SJSA1 (cell line): Measurements from ENCODE around the gene TMEM131L. TPM values are rescaled to one million over a fixed set of nuclear protein-coding genes. Genes with fewer than 3 reads are reported as not detected.

Experiments
- DNase-seq, 2 experiments: peaks; one replicate each; pipeline ENCODE4 v3.0.0-alpha.2; 2015 to 2020; ENCODE audit warnings: low spot score in 2 of 2, low read depth in 1 of 2
- H3K27ac ChIP-seq: fragments of 250-450 bp; sonication (Bioruptor Pico); 2 replicates; pipeline ENCODE4 v1.5.1; 2020; ENCODE audit warnings: mild to moderate bottlenecking, moderate library complexity
- H3K27me3 ChIP-seq: fragments of 250-450 bp; sonication (Bioruptor Pico); replicated peaks from 2 replicates; pipeline ENCODE4 v1.5.1; 2020; ENCODE audit warnings: mild to moderate bottlenecking, moderate library complexity
- H3K36me3 ChIP-seq: fragments of 250-450 bp; sonication (Bioruptor Pico); 2 replicates; pipeline ENCODE4 v1.5.1; 2020; ENCODE audit warnings: mild to moderate bottlenecking
- H3K4me1 ChIP-seq: fragments of 250-450 bp; sonication (Bioruptor Pico); replicated peaks from 2 replicates; pipeline ENCODE4 v1.6.1; 2021; ENCODE audit warnings: mild to moderate bottlenecking
- H3K4me3 ChIP-seq: fragments of 250-450 bp; sonication (Bioruptor Pico); 2 replicates; pipeline ENCODE4 v1.5.1; 2020; ENCODE audit warnings: mild to moderate bottlenecking
- H3K9me3 ChIP-seq: fragments of 250-450 bp; sonication (Bioruptor Pico); replicated peaks from 2 replicates; pipeline ENCODE4 v1.5.1; 2020; ENCODE audit warnings: mild to moderate bottlenecking
- total RNA-seq: library from RNA; depleted of rRNA; stranded (reverse); fragments of >200 nt; shearing (Covaris generic); gene quantifications from 2 replicates; pipeline ENCODE4 v1.2.3, GENCODE V29; 2014

TMEM131L gene
- total RNA-seq, 1 experiment from 2014 or later: 12.7 TPM

DNA sequence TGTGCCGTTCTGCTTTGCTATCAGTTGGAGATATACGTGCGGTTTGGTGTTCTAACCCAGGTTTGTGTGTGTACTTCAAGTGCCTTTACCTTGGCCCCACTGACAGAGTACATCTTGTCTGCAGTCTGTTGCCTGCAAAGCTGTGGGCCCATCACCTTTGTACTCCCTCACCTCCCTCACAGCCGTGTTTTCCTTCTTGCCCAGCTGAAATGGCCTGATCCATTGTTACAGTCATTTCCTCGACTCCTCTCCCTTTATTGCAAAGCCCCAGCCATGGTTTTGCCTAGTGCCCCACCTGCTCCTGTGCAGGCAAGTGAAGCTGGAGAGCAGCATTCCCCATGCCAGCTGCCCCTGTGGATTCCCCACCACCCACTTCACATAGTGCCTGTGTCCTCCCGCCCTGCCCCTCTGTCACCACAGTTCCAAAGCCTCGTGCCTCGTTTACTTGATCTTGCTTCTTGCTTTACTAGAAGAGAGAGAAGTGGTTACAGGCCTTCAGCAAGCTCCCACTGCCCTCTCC is 162.7 kb downstream of the TMEM131L start:
- Histone ChIP-seq H3K9me3 (no peaks in the 10 kb centered on the region), H3K36me3 (peaks cover 12% of the 10 kb centered on the region), H3K27ac (no peak overlapping the region), H3K4me3 (no peak overlapping the region), H3K4me1 (no peaks in the 10 kb centered on the region), H3K27me3 (no peaks in the 10 kb centered on the region)
- no peak for DNase-seq

DNA sequence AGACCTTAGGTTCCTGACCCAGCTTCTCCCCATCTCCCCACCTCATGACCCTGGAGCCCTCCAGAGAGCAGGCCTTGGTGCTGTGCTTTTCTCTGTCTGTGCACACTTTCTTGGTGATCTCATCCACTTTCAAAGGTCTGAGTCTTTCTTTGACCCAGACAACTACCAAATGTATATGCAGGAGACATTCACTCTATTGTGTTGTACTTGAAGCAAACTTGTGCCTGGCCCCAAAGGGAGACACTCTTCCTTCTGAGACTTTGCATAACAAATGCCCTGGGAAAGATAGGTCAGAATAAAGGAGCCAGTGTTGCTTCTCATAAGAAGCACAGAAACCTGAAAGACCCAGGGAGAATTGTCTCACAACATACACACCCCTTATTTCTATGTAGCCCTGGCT is 163.6 kb downstream of the TMEM131L start:
- no peaks in the 10 kb centered on the region for H3K9me3 ChIP-seq
- no peaks in the 10 kb centered on the region for H3K4me1 ChIP-seq
- no peaks in the 10 kb centered on the region for H3K27me3 ChIP-seq
- no peak for DNase-seq
- peaks cover 12% of the 10 kb centered on the region for H3K36me3 ChIP-seq
- no peak overlapping the region for H3K4me3 ChIP-seq
- H3K27ac ChIP-seq: no peak overlapping the region

DNA sequence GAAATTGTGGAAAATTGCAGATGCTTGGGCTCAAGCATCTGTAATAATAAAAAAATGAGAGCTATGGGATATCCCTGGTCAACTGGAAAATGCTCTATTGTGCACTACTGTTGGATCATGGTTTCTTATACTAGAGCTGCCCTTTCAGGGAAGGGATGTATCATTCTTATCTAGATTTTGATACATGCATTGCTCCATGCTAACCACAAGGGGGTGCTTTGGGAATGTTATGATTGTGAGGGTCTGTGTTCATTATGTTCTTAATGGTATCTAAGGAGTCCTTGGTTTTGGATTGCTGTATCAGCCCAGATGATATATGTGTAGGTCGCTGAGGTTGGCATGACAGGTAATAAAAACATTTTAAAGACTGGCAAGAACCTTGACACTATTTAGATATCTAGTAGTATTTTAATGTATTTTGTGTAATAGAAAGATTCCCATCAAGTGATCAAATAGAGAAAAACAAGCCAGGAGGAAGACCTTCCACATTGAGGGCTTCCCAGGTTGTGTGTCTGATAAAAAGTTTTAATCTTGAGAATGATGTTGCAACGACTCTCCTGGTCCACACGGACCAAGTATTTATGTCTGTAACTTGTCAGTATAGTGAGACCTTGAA is 168.7 kb downstream of the TMEM131L start:
- Histone ChIP-seq H3K4me1 (no peaks in the 10 kb centered on the region), H3K9me3 (no peaks in the 10 kb centered on the region), H3K4me3 (no peak overlapping the region), H3K27me3 (no peaks in the 10 kb centered on the region), H3K36me3 (peaks cover 14% of the 10 kb centered on the region; the same call in 1 of the 2 replicates), H3K27ac (no peak overlapping the region)
- DNase-seq: no peak

GRCh38 chr4:153635846-153636245 is 169.7 kb downstream of the TMEM131L start:
- Histone ChIP-seq H3K36me3 (peaks cover 10% of the 10 kb centered on the region; the same call in 1 of the 2 replicates), H3K4me3 (no peak overlapping the region), H3K27ac (no peak overlapping the region), H3K27me3 (no peaks in the 10 kb centered on the region), H3K4me1 (no peaks in the 10 kb centered on the region), H3K9me3 (no peaks in the 10 kb centered on the region)
- DNase-seq: no peak

GRCh38 chr4:153637201-153637600 is 171.0 kb downstream of the TMEM131L start:
- Histone ChIP-seq H3K36me3 (peaks cover 10% of the 10 kb centered on the region; the same call in 1 of the 2 replicates), H3K4me1 (no peaks in the 10 kb centered on the region), H3K9me3 (no peaks in the 10 kb centered on the region), H3K27me3 (no peaks in the 10 kb centered on the region), H3K27ac (no peak overlapping the region), H3K4me3 (no peak overlapping the region)
- no peak for DNase-seq

GRCh38 chr4:153638011-153638410 is 171.9 kb downstream of the TMEM131L start:
- H3K9me3 ChIP-seq: no peaks in the 10 kb centered on the region
- no peak overlapping the region for H3K27ac ChIP-seq
- H3K27me3 ChIP-seq: no peaks in the 10 kb centered on the region
- H3K4me1 ChIP-seq: no peaks in the 10 kb centered on the region
- H3K36me3 ChIP-seq: peaks cover 10% of the 10 kb centered on the region; the same call in 1 of the 2 replicates
- no peak for DNase-seq
- H3K4me3 ChIP-seq: no peak overlapping the region

- H3K4me3 ChIP-seq: no peak overlapping the region
- H3K9me3 ChIP-seq: no peaks in the 10 kb centered on the region
- no peaks in the 10 kb centered on the region for H3K4me1 ChIP-seq
- peaks cover 10% of the 10 kb centered on the region; the same call in 1 of the 2 replicates for H3K36me3 ChIP-seq
- H3K27me3 ChIP-seq: no peaks in the 10 kb centered on the region
- no peak for DNase-seq
- no peak overlapping the region for H3K27ac ChIP-seq
Measured at GRCh38 chr4:153638999-153639398, 172.8 kb downstream of the TMEM131L start.

DNA sequence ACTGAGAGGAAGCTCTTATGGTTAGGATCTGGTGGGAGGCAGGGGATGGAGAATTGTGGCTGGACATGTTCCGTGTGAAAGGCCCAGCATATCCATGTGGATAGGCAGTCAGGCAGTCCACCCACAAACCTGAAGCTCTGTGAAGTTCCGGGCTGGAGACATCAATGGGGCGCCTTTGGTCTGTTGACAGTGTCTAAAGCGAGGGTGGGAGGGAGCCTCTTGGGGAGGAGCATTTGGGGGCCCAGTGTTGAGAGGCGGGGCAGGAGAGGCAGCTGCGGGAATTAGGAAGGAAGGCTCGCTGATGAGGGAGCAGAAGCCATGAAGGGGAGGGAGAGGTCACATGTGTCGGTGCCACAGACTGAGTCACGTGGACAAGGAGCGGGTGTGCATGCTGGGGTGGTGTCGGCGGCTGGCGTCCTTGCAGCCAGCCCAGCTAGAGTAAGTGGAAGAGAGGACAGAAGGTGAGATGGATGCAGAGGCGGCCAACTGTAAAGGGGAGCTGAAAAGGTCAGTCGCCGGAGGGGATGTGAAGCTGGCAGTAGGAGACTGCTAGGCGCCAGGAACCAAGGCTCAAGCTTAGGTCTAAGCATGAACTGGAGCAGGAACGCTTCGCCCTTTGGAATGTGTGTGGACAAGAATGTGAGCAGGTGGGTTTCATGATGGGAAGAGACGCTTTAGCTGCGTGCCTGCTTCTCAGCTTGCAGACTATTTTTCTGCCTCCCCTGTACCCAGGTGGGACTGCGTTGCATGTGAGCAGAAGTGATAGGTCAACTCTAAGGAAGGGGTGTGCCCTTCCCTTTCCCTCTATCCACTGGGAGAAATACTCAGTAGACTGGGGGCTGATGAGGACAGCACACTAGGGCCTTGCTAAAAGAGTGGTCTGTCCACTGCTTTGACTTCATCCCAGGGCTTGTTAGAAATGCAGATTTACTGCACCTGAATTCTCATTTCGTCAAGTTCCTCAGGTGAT is 174.0 kb downstream of the TMEM131L start:
- H3K9me3 ChIP-seq: no peaks in the 10 kb centered on the region
- no peak for DNase-seq
- 0 out of 2 replicates have a peak, but pooled peaks cover 6% of the 10 kb centered on the region for H3K36me3 ChIP-seq
- H3K27me3 ChIP-seq: no peaks in the 10 kb centered on the region
- H3K4me3 ChIP-seq: no peak overlapping the region
- no peaks in the 10 kb centered on the region for H3K4me1 ChIP-seq
- no peak overlapping the region for H3K27ac ChIP-seq

GRCh38 chr4:153641532-153641931 is 175.4 kb downstream of the TMEM131L start:
- H3K9me3 ChIP-seq: no peaks in the 10 kb centered on the region
- H3K27me3 ChIP-seq: no peaks in the 10 kb centered on the region
- H3K4me1 ChIP-seq: no peaks in the 10 kb centered on the region
- no peak overlapping the region for H3K4me3 ChIP-seq
- no peak for DNase-seq
- H3K36me3 ChIP-seq: no peaks in the 10 kb centered on the region
- H3K27ac ChIP-seq: no peak overlapping the region

- Histone ChIP-seq H3K4me1 (no peaks in the 10 kb centered on the region), H3K9me3 (no peaks in the 10 kb centered on the region), H3K36me3 (no peaks in the 10 kb centered on the region), H3K4me3 (no peak overlapping the region), H3K27me3 (no peaks in the 10 kb centered on the region), H3K27ac (no peak overlapping the region)
- peak in 1 of 2 experiments; percentile 44 for DNase-seq
Measured at GRCh38 chr4:153643406-153644383, 177.5 kb downstream of the TMEM131L start.

DNA sequence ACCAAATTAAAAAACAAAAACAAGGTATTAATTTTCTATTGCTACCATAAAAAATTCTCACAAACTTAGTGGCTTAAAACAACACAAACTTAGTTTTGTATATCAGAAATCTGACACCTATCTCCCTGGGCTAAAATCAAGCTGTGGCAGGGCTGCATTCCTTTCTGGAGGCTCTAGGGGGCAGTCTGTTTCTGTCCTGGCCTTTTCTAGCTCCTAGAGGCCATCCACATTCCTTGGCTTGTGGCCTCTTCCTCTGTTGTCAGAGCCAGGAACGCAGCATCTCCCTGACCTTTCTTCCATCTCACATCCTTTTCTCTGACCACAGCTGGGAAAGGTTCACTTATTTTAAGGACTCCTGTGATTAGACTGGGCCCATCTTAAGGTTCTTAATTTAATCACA is 179.0 kb downstream of the TMEM131L start:
- Histone ChIP-seq H3K4me3 (no peak overlapping the region), H3K9me3 (no peaks in the 10 kb centered on the region), H3K36me3 (no peaks in the 10 kb centered on the region), H3K4me1 (no peaks in the 10 kb centered on the region), H3K27ac (no peak overlapping the region), H3K27me3 (no peaks in the 10 kb centered on the region)
- DNase-seq: no peak

- no peaks in the 10 kb centered on the region for H3K27me3 ChIP-seq
- no peaks in the 10 kb centered on the region for H3K9me3 ChIP-seq
- no peak overlapping the region for H3K4me3 ChIP-seq
- no peaks in the 10 kb centered on the region for H3K36me3 ChIP-seq
- no peaks in the 10 kb centered on the region for H3K4me1 ChIP-seq
- DNase-seq: no peak
- no peak overlapping the region for H3K27ac ChIP-seq
Measured at GRCh38 chr4:153646261-153646660, 180.1 kb downstream of the TMEM131L start.

DNA sequence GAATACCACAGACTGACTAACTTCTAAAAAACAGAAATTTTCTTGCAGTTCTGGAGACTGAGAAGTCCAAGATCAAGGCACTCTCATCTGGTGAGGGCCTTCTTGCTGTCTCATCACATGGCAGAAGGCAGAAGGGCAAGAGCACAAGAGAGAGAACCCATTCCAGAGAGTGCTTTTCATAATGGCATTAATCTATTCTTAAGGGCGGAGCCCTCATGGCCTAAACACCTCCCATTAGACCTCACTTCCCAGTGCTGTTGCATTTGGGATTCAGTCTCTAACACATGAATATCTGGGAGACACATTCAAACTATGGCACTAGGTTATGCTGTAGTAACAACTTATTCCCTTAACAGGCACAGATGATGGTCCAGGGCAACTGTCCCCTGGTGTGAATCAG is 180.8 kb downstream of the TMEM131L start:
- no peak overlapping the region for H3K4me3 ChIP-seq
- no peaks in the 10 kb centered on the region for H3K4me1 ChIP-seq
- H3K36me3 ChIP-seq: no peaks in the 10 kb centered on the region
- no peaks in the 10 kb centered on the region for H3K27me3 ChIP-seq
- H3K9me3 ChIP-seq: no peaks in the 10 kb centered on the region
- no peak for DNase-seq
- no peak overlapping the region for H3K27ac ChIP-seq
